Lung (tissue), 12 donors: ENCODE measurements around the gene SERPINI1. TPM values are rescaled to one million over a fixed set of nuclear protein-coding genes. Genes with fewer than 3 reads are reported as not detected.

Source experiments
- ATAC-seq: fragments of 200-7000 bp; cut with Tn5 transposase; one replicate; pipeline ENCODE4 v1.9.1; 2020; ENCODE audit warnings: moderate number of reproducible peaks; ENCODE audit not compliant: insufficient read depth, low FRiP score
- DNase-seq, 3 donors: peaks; one replicate each; pipeline ENCODE4 v3.0.0-alpha.2; 2013 to 2017
- H3K27ac ChIP-seq, 2 donors: one replicate each; pipeline ENCODE4 v1.5.1; 2013; ENCODE audit warnings: mild to moderate bottlenecking in 2 of 2, moderate library complexity in 2 of 2, control low read depth in 1 of 2, inconsistent platforms in 1 of 2, low read depth in 1 of 2, low read length in 1 of 2
- H3K27me3 ChIP-seq, 3 donors: one replicate each; pipeline ENCODE4 v1.5.1; 2013; ENCODE audit warnings: low read length in 2 of 3; ENCODE audit not compliant: control insufficient read depth in 3 of 3, insufficient read depth in 3 of 3
- H3K36me3 ChIP-seq, 4 donors: one replicate each; pipeline ENCODE4 v1.5.1; 2013; ENCODE audit warnings: low read length in 4 of 4, mild to moderate bottlenecking in 1 of 4, moderate library complexity in 1 of 4; ENCODE audit not compliant: control insufficient read depth in 4 of 4, insufficient read depth in 4 of 4
- H3K4me1 ChIP-seq, 5 donors: one replicate each; pipeline ENCODE4 v1.5.1; 2013; ENCODE audit warnings: low read length in 5 of 5, mild to moderate bottlenecking in 2 of 5, moderate library complexity in 1 of 5; ENCODE audit not compliant: control insufficient read depth in 5 of 5, insufficient read depth in 5 of 5
- H3K4me3 ChIP-seq: one replicate; pipeline ENCODE4 v1.5.1; 2013; ENCODE audit warnings: mild to moderate bottlenecking, control low read depth, moderate library complexity
- H3K9ac ChIP-seq, 2 donors: one replicate each; pipeline ENCODE4 v1.5.1; 2013; ENCODE audit warnings: low read length in 2 of 2, control low read depth in 1 of 2; ENCODE audit not compliant: insufficient read depth in 1 of 2
- H3K9me3 ChIP-seq, 4 donors: one replicate each; pipeline ENCODE4 v1.5.1; 2013; ENCODE audit warnings: low read length in 3 of 4, mild to moderate bottlenecking in 1 of 4, moderate library complexity in 1 of 4; ENCODE audit not compliant: control insufficient read depth in 4 of 4, insufficient read depth in 3 of 4
- CTCF ChIP-seq: IDR thresholded peaks from 2 replicates; pipeline ENCODE4 v1.5.1; 2012; ENCODE audit warnings: mild to moderate bottlenecking; ENCODE audit errors: control extremely low read depth, extremely low read depth
- WGBS, 2 donors: extraction: QIAGEN DNeasy Blood & Tissue Kit; methylation state at CpG; one replicate each; pipeline ENCODE4 v1.1.7; 2013; 5-methylcytosine and 5-hydroxymethylcytosine counted together
- polyA plus RNA-seq, 2 donors: library from polyadenylated mRNA; stranded (reverse); fragments of 200-250 nt; gene quantifications; one replicate each; pipeline ENCODE4 v1.2.1, GENCODE V29; 2013
- total RNA-seq, 2 donors: library from RNA; depleted of rRNA in 1 of 2; stranded (reverse); fragments of >200 nt in 1 of 2; gene quantifications; one replicate each; pipeline ENCODE4 v1.2.1, GENCODE V29; 2014 to 2021
- donor health status: control.
- donor health status: control.
- donor health status: Bipolar disorder and iron deficiency.
- donor health status: healthy.
- donor health status: DM: yes; HTN: yes; CAD: no.

The SERPINI1 gene
- total and polyA plus RNA-seq, 4 donors = 3.3 to 18.3 (median 5.5) TPM

GRCh38 chr3:167710552-167710951 lies 25.0 kb upstream of the SERPINI1 start:
- peaks cover under 1 to 16% (median 7%) of the 10 kb centered on the region in 4 donors for H3K36me3 ChIP-seq
- no peak overlapping the region for H3K9ac ChIP-seq
- H3K4me1 ChIP-seq = peaks cover 0 to 4% (median 0%) of the 10 kb centered on the region in 5 donors
- DNase-seq (no peak), ATAC-seq (no peak)
- H3K27me3 ChIP-seq = no peaks in the 10 kb centered on the region
- H3K27ac ChIP-seq = no peak overlapping the region
- no peaks in the 10 kb centered on the region for H3K9me3 ChIP-seq
- no peak for TF ChIP-seq CTCF
- H3K4me3 ChIP-seq = no peak overlapping the region

DNA sequence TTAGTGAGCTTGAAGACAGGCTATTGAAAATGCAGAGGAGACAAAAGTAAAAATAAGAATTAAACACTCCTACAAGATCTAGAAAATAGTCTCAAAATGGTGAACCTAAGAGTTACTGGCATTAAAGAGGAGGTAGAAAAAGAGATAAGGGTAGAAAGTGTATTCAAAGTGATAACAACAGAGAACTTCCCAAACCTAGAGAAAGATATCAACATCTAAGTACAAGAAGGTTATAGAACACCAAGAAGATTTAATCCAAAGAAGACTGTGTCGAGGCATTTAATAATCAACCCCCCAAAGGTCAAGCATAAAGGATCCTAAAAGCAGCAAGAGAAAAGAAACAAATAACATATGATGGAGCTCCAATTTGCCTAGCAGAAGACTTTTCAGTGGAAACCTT lies 24.1 kb upstream of the SERPINI1 start:
- Histone ChIP-seq H3K27me3 (no peaks in the 10 kb centered on the region), H3K4me1 (peaks cover 0 to 4% (median 0%) of the 10 kb centered on the region in 5 donors), H3K27ac (no peak overlapping the region), H3K9ac (no peak overlapping the region), H3K36me3 (peaks cover under 1 to 16% (median 10%) of the 10 kb centered on the region in 4 donors), H3K9me3 (no peaks in the 10 kb centered on the region), H3K4me3 (no peak overlapping the region)
- 98 to 100% methylated on average over 1 of the region's 1 CpG for WGBS, 2 donors
- ATAC-seq = no peak
- no peak for TF ChIP-seq CTCF
- no peak for DNase-seq

DNA sequence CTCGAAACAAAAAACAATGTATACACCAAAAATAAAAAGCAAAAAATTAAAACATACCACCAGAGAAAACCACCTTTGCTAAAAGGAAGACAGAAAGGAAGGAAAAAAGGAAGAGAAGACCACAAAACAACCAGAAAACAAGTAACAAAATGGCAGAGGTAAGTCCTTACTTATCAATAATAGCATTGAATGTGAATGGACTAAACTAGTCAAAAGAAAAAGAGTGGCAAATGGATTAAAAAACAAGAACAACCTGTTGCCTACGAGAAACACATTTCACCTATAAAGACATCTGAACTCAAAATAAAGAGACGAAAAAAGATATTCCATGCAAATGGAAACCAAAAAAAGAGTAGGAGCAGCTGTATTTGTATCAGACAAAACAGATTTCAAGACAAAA lies 23.1 kb upstream of the SERPINI1 start:
- Histone ChIP-seq H3K4me1 (peaks cover 0 to 4% (median 0%) of the 10 kb centered on the region in 5 donors), H3K9me3 (no peaks in the 10 kb centered on the region), H3K9ac (no peak overlapping the region), H3K27ac (no peak overlapping the region), H3K36me3 (peaks cover 0 to 21% (median 10%) of the 10 kb centered on the region in 4 donors), H3K27me3 (no peaks in the 10 kb centered on the region), H3K4me3 (no peak overlapping the region)
- DNase-seq = no peak
- TF ChIP-seq CTCF = no peak
- WGBS, 2 donors = 95 to 98% methylated on average over 3 of the region's 3 CpGs
- ATAC-seq = no peak

- Histone ChIP-seq H3K27ac (no peak overlapping the region), H3K36me3 (peaks cover 6 to 26% (median 17%) of the 10 kb centered on the region in 4 donors), H3K4me3 (no peak overlapping the region), H3K4me1 (peaks cover 0 to 1% (median 0%) of the 10 kb centered on the region in 5 donors), H3K9me3 (no peaks in the 10 kb centered on the region), H3K9ac (no peak overlapping the region), H3K27me3 (no peaks in the 10 kb centered on the region)
- ATAC-seq = no peak
- no peak for DNase-seq
- WGBS, 2 donors = 99 to 100% methylated on average over 1 of the region's 1 CpG
- no peak for TF ChIP-seq CTCF
Measured at GRCh38 chr3:167714871-167715270, 20.6 kb upstream of the SERPINI1 start.
